Activated CD8-positive, alpha-beta memory T cell treated with anti-CD3 and anti-CD28 coated beads, Interleukin-2, amount 50 U/mL, for 24 hours (primary cell): ENCODE results near the gene SPARC.

ENCODE experiments used
- DNase-seq: peaks from one replicate; pipeline ENCODE4 v3.0.0-alpha.2; 2020; ENCODE audit errors: extremely low read depth

The SPARC gene

DNA sequence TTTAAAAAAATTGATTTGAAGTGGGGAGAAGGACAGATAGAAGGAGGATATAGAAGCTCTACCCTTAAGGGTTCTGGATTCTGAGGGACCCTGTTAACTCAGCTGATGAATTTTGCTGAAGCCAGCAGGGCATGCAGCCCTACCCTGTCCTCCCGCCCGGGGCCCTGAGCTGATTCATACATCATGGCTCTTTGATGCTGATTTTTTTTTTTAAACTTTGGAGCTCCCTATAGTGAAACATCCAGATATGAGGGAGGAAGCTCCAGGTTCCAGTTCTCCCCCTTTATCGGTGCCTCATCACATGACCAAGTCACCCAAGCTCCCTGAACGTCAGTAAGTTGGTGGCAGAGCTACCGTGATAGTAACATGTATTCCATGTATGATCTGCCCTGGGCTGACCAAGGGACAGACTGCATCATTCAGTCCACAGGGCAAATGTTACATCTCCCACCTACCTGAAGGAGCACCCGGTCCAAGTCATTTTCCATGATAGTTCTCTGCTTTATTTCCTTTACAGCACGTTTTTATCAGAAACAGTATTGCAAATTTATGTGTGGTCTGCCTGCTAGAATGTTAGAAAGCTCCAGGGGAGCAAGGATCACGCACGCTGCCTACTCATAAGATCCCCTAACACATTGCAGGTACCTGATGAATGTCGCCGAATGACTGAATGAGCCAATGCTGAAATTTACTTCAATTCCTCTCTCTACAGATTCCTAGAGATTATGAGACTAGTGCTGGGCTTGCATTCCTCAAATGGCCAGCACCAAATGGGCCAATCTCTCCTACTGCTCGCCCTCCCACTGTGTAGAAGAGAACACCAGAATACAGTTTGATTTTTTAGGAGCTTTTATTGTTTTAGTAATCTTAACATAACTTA lies 25.9 kb downstream of the SPARC start:
- no peak for DNase-seq

DNA sequence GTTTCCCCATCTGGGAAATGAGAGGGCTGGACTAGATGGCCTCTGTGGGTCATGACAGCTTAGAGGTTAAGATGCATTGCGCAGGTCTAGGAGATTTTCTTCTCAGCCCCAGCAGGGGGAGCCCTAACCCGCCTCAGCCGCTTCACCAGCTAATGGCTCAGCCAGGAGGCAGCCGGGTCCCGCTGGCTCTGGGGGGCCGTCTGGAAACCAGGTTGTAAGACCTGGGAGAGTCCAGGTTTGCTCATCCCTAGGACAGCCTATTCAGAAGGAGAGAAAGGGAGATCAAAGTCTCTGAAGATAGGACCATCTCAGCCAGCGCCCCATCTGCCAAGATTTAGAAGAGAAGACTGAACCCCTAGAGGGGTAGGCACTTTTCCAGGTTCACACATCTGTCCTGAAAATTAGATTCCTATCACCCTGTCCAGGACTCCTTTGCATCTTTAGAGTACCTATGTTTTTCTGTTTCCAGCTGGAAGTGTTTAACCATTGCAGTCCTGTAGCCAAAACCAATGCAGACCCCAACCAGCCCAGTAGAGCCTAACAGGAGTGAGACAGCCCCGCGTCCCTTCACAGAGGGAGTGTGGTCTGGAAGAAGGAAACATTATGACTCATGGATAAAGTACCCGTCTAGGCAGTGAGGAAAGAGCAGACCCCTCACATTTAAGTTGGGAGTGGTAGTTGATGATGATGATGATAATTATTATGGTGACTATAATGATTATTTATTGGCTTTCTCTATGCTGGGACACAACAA lies 27.5 kb downstream of the SPARC start:
- DNase-seq, result peak; percentile 55

DNA sequence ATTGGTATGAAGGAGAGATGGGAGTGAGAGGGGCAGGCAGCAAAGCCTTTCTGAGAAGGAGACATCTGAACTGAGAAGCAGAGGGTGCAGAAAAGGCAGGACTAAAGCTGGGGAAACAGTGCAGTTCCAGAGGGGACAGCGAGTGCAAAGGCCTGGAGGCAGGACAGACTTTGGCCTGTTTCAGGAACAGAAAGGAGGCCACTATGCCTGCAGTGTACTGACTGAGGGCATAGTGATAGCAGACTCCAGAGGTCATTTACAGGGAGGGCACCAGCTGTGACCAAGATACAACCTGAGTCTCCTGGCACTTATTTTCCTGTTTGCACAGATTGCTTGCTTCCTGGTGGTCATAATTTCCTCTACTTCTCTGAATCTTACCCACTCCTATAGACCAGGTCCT lies 29.6 kb downstream of the SPARC start:
- no peak for DNase-seq

DNA sequence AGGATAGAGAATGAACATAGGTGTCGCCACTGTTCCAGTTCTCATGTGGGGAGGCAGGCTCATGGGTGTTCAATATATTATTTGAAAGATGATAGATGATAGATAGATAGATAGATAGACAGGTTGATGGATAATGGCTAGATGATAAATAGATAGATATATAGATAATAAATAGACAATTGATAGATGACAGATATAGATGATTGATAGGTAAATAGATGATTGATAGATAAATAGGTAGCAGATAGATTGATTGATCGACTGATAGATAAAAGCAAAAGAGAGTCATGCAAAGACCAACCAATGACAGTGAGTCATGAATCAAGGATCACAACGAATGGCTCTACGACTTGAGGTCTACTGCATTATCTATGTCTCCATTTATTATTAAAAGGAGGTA lies 30.4 kb downstream of the SPARC start:
- DNase-seq, result no peak

DNA sequence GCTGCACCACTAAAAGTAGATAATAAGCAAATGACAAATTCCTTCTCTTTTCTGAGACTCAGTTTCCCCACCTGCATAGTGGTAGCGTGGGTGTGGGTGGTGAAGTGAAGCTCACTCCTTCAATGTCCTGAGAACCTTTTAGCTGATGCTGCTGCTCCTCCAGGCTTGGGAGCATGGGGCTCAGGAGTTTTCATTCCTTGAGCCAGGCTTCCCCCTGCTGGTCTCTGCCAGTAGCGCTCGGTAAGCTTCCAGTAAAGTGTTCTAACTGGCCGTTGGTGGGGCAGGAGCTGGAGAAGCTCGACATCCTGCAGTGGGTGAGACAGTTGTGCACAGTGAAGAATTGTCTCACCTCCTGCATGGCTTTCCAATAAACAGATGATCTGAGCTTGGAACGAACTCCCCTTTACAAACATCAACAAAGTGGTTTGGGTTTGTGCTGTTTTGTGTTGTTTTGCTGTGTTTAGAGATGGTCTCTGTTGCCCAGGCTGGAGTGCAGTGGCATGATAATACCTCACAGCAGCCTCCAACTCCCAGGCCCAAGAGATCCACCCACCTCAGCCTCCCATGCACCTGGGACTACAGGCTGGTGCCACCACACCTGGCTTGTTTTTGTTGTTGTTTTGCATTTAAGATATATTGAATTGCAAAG lies 34.6 kb downstream of the SPARC start:
- DNase-seq, result peak; percentile 40

DNA sequence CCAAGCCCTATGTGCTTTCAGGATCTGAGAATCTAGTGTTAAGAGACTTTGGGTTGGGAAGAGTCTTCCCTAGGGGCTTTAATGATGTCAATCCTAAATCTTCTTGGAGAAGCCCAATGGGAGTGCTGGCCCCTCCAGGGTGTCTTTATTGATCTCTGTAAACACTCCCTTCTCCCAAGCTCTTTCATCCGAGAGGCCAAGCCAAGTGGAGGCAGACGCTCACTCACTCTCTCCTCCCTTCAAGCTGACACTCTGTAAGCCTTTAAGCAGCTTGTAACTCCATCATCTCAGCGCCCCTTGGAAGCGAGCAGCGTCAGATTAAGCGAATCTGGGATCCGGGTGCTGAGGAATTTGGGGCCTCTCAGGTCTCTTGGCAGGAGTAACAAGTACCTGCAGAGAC lies 37.7 kb downstream of the SPARC start:
- DNase-seq, result no peak

DNA sequence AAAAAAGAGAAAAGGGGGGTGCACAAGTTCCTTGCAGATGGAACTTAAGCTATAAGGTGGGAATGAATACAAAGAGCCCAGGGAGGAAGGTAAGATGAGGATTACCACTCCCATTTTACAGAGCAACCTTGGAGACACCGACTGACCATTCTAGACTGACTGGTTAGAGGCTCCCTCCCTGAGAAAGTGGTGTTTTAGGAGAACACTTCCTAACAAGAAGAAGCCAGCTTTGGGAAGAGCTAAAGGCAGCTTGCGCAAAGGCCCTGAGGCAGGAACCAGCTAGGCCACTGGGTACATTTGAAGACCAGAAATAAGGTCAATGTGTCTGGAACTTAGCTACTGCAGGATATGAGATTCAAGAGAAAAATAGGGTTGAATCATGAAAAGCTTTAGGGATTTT lies 38.6 kb downstream of the SPARC start:
- DNase-seq, result no peak

DNA sequence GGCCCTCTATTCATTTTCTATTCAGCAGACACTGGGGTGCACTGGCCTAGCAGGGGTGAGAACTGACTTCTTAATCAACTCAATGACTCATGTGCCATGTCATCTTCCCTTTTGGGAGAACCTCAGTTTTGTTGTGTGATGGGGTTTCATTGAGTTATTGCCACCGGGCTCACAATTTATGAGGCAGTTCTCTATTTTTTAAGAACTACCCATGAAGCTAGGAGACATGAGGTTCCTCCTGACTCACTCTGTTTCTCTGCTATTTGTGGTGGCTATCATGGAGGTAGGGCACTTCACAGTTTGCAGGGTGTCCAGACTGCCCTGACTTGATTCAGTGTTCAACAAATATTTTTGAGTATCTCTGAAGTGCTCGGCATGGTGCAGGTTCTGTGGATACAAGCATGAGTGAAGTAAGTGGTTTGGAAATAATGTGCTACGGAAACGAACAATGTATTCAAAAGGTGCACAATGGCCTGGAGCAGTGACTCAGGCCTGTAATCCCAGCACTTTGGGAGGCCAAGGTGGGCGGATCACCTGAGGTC lies 39.3 kb downstream of the SPARC start:
- DNase-seq, result no peak

DNA sequence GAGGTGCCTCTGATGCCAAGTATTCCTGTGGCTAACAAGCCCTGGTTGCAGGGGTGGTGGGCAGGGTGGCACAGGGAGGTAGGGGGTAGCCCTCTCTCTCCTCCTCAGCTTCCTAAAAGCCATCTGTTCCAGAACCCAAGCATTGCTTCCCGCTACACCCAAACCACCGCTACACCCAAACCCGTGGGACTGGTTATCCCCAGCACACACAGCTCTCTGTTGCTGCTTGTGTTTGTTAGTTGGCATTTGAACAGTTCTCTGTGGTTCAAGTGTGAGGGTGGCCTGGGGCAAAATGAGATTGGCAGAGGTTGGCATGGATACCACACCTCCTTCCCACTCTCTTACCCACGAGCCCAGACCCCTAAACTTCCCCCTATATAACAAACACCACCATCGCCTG lies 40.4 kb downstream of the SPARC start:
- DNase-seq, result no peak

DNA sequence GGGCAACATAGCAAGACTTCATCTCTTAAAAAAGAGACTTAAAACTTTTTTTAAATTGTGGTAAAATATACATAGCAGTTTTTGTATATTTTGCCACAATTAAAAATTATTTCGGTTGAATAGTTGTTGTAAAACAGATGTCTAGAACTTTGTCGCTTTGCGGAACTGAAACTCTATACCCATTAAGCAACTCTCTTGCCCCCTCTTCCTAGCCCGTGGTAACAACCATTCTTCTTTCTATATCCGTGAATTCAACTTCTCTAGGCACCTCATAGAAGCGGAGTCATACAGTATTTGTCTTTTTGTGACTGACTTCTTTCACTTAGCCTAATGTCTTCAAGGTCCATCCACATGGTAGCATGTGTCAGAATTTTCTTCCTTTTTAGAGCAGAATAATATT lies 43.3 kb downstream of the SPARC start:
- no peak for DNase-seq

DNA sequence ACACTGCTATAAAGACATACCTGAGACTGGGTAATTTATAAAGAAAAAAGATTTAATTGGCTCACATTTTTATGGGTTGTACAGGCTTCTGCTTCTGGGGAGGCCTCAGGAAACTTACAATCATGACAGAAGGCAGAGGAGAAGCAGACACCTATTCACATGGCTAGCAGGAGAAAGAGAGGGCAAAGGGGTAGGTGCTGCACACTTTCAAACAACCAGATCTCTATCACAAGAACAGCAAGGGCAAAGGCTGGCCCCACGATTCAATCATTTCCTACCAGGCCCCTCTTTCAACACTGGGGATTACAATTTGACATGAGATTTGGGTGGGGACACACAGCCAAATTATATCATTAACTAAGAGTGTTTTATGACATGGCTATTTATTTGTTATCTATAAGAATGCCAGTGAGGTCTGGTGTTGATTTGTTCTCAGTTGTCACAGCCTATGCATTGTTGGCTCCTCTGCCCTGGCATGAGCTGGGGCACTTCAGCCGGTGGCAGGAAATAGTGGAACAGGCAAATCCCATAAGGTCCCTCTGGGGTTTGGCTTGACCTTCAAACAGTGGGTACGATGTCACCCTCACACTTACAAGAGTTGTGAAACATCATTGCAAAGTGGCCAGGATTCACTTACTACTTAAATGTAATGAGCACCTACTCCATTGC lies 44.1 kb downstream of the SPARC start:
- no peak for DNase-seq

DNA sequence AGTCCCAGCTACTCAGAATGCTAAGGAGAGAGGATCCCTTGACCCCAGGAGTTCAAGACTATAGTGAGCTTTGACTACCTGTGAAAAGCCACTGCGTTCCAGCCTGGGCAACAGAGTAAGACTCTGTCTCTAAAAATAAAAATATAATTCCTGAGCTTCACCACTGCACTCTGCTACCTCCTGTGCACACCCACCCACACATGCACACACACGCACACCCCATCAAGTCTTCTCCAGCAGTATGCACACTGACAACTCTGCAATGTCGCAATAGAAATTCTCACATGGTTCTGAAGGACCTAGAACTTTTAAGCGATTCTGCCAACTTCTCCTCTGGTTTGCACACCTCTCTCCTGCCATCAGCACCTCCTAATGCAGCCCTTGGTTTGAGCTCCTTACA lies 48.1 kb downstream of the SPARC start:
- no peak for DNase-seq

DNA sequence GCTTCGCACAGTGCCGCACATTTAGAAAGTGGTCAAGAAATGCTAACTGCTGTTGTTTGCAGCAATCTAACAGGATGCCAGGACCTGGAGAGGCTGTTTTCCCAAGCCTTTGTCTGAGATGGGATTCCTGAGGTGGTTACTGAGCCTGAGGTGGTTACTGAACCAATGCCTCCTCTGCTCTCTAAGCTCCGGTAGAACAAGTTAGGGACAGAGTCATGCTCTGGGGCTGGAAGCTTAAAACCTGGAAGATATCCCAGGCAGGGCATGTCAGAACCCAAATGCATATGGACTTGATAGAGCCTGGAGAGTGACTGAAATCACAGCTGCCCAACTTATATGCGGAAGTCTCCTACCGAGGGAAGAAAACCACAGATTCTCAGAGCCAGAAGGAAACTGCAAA lies 49.0 kb downstream of the SPARC start:
- DNase-seq, result no peak

DNA sequence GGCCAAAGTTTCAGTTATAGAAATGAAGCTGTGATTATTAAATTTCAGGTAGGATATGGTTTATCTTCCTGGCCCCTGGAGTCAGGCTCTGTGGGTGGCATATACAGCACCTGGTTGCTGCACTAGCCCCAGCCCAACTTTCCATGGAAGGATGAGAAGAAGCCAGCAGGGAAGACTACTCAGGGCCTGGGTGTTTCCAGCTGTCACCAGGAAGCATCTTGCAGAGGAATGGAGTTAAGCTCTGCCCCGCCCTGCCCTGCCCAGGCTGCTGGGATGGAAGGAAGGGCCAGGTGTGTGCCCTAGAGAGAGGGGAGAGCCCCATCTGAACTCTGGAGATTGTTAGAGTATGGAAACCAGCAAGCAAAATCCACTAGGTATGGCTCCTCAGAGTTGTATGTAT lies 52.8 kb downstream of the SPARC start:
- DNase-seq, result no peak

DNA sequence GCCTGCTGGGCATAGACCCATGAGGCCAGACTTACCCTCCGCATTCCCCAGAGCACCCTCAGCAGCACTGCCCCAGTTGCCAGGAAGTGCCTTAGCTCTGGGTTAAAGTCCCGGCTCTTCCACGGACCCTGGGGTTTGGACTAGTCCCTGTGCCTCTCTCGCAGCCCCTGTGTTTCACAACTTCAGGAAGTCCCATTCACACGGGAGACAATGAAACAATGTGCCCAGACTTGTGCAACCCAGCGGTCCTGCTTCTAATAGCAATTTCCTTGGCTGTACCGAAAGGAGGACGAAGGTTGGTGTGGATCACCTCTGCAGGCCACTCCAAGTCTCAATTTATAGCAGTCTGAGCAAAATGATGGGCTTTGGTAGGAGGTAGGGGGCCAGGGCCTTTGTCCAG lies 53.8 kb downstream of the SPARC start:
- DNase-seq, result no peak

DNA sequence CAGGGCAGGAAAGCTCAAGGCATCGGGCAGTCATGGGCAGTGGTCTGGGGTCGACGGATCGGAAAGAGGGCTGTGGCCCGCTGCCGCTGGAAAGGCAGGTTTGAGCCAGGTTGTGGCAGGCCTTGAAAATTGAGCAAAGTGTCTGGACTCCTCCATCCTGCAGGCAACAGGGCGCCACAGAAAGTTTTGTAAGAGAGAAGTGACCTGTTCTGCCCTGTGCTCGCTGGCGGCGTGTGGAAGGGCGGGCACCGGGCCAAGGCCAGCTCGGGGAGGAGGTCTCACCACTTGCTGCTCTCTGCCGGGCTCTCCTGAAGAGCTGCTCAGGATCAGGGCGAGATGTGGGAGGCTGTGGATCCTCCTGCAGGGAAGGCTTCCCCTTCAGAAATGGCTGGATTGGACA lies 54.2 kb downstream of the SPARC start:
- no peak for DNase-seq

DNA sequence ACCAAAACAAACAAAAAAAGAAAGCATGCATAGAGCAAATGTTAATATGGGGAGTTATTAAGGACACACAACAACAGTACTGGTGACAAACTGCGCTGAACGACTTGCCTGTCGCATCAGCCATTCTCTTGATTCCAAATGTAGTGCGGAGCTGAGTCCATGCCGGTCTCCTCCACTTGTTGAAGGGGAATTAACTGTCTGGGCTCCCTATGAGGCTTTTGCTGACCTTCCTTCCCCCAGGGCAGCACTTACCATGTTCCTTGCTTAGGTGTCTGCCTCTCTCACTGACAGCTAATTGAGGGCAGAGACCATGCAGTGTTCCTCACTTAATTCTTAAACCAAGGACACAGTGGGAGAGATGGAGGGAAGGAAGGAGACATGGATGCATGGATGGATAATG lies 54.8 kb downstream of the SPARC start:
- DNase-seq, result no peak

DNA sequence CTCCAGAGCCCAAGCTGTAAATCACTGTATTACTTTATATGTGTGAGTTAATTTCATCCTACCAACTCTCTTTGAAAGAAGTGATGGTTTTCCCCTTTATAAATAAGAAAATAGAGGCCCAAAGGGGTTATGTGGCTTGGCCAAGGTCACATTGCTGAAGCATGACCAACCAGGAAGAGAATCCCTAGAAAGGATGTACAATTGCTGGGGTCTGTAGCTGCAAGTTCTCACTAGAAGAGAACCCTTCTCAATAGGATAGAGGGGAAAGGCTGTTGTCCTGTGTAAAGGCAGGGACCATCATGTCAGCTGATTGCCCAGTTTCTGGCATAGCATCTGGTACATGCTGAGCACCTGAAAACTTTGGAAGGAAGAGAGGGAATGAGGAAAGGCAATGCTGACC lies 56.6 kb downstream of the SPARC start:
- no peak for DNase-seq

DNA sequence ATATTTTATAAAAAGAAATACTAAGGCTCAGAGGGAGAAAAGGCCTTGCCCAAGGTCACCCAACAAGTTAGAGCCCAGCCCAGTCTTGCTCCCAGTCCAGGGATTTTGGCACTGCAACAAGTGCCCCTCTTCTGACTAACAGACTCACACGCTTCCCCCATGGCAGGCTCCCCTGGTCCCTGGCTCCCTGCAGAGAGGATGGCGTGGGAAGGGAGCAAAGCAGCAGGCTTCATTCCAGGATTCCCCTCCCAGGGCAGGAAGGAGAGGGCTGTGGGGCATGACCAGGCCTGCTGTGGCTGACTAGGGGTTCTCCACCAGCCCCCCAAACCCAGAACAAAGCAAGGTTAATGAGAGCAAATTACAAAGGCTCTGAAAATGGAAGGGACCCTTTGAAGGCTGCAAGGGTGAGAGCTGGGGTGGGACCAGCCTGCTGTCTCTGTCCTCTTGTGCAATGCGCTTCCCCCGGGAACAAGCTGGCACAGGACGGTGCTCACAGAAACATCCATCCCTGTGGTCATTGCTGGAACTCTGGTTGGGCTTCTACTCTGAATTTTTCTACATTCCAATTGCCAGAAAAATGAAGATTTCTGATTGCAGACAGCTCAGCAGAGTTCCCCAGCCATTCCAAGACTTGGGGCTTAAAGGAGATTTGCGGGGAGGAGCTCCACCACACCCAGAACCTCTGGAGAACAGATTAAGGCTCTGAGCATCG lies 58.4 kb downstream of the SPARC start:
- no peak for DNase-seq

DNA sequence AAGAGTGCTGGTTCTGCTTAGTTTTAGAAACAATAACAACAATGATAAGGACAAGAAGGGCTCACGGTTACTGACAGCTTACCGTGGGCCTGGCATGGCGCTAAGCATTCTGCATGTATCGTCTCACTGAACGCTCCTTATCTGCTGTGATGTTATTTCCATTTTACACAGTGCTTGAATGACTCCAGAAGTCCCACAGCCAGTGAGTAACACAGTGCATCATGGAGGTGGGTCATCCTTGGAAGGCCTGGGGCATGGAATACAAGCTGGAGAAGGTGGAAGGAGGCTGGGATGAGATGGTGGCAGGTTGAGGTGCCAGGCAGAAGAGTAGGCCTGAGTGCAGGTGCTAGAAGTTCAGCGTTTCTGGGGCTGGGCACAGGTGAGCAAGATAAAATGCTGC lies 59.1 kb downstream of the SPARC start:
- no peak for DNase-seq

DNA sequence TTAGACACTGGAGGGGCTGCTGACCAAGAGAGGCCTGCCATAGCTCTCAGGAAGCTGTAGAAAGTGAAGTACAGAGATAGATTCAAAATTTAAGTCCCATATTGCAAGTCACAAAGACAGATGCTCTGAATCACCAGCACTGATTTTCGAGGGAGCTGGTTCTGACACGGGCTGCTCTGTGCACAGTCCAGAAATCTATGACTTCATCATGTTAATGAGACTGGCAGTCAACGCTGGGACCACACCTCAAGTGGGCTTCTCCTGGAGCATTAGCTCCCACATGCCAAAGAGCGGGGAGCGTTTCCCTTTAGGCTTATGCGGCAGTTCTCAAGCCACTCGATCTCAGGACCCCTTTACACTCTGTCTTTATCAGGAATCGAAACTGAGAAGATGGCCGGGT lies 61.4 kb downstream of the SPARC start:
- no peak for DNase-seq
